ENCODE results near the gene DUSP15.

- TF ChIP-seq CTCF (IDR thresholded peaks at IDR 0.05) (no peak), POLR2AphosphoS5 (IDR thresholded peaks at IDR 0.05) (no peak), POLR2A (IDR thresholded peaks at IDR 0.05) (no peak)
These were observed 52.9 kb downstream of the DUSP15 start for GRCh38 chr20:31817461-31817860.

Measured in sigmoid colon (tissue), 4 donors.